H1 (cell line): ENCODE measurements around the gene LECT2. TPM values are rescaled to one million over a fixed set of nuclear protein-coding genes. Genes with fewer than 3 reads are reported as not detected.

Source experiments
- BRCA1 ChIP-seq: IDR thresholded peaks from 2 replicates; pipeline ENCODE4 v1.6.1; 2012; ENCODE audit warnings: low read depth, low read length, improper control_type of control experiment
- CREB1 ChIP-seq: IDR thresholded peaks from 2 replicates; pipeline ENCODE4 v1.6.1; 2012; ENCODE audit warnings: inconsistent platforms
- POU5F1 ChIP-seq: IDR thresholded peaks from 2 replicates; pipeline ENCODE4 v1.6.1; 2011; ENCODE audit warnings: low read depth, mild to moderate bottlenecking, low read length, moderate library complexity
- polyA plus RNA-seq, 7 experiments: library from polyadenylated mRNA; depleted of rRNA in 3 of 7; stranded (reverse) in 5 of 7; unstranded in 2 of 7; fragments of >200 nt in 5 of 7; fragments of 200-250 nt in 2 of 7; gene quantifications; 1 replicate in 5 of 7; 2 replicates in 1 of 7; 4 replicates in 1 of 7; pipeline versions ENCODE4 v1.2.1 to v1.2.3, GENCODE V29; 2011 to 2013; ENCODE audit warnings: missing spikeins in 2 of 7, mixed read lengths in 2 of 7
- total RNA-seq: library from RNA; stranded (reverse); fragmentation: NEBNext Ultra II Directional; extraction: Animal tissue kit (Norgen Biotek cat#: 25700); gene quantifications from 2 replicates; pipeline ENCODE4 v1.2.1, GENCODE V29; 2021
- TF ChIP-seq, protein P1 (sequence below): IDR thresholded peaks from 2 replicates; pipeline ENCODE4 v1.6.1; 2011; ENCODE audit warnings: low read depth, mild to moderate bottlenecking, low read length; ENCODE audit not compliant: insufficient read depth
- TF ChIP-seq, protein P2 (sequence below): fragments of 300-600 bp; sonication (generic); IDR thresholded peaks from 2 replicates; pipeline ENCODE4 v1.7.1; 2012; ENCODE audit warnings: low read length, moderate library complexity, mild to moderate bottlenecking, inconsistent platforms; ENCODE audit not compliant: insufficient replicate concordance

Gene LECT2
- total and polyA plus RNA-seq, 2 of the 8 experiments (the other 6 are each of a cell fraction or from before 2014, with no cell fraction given) = not detected

DNA sequence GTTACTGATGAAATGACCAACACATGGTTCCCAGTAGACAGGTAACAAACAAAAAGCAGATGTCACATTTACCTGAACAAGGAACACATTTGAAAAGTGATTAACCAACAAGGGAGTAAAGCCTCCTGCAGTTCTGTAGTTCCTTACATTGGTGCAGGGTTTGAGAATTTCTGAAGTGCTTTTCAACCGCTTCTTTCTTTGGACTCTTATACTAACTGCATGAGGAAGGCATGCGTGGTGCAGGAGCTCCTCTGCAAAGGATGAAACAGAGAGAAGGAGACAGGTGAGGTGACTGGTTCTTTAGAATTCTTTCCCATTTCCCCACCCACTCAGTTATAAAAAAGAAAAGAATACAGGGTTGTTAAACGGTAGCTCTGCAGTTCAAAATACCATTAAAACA, 54.5 kb downstream of the LECT2 start (continued):
- TF ChIP-seq, protein P1, sequence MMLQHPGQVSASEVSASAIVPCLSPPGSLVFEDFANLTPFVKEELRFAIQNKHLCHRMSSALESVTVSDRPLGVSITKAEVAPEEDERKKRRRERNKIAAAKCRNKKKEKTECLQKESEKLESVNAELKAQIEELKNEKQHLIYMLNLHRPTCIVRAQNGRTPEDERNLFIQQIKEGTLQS = no peak
- TF ChIP-seq BRCA1 (no peak), POU5F1 (no peak), CREB1 (no peak)
- TF ChIP-seq, protein P2, sequence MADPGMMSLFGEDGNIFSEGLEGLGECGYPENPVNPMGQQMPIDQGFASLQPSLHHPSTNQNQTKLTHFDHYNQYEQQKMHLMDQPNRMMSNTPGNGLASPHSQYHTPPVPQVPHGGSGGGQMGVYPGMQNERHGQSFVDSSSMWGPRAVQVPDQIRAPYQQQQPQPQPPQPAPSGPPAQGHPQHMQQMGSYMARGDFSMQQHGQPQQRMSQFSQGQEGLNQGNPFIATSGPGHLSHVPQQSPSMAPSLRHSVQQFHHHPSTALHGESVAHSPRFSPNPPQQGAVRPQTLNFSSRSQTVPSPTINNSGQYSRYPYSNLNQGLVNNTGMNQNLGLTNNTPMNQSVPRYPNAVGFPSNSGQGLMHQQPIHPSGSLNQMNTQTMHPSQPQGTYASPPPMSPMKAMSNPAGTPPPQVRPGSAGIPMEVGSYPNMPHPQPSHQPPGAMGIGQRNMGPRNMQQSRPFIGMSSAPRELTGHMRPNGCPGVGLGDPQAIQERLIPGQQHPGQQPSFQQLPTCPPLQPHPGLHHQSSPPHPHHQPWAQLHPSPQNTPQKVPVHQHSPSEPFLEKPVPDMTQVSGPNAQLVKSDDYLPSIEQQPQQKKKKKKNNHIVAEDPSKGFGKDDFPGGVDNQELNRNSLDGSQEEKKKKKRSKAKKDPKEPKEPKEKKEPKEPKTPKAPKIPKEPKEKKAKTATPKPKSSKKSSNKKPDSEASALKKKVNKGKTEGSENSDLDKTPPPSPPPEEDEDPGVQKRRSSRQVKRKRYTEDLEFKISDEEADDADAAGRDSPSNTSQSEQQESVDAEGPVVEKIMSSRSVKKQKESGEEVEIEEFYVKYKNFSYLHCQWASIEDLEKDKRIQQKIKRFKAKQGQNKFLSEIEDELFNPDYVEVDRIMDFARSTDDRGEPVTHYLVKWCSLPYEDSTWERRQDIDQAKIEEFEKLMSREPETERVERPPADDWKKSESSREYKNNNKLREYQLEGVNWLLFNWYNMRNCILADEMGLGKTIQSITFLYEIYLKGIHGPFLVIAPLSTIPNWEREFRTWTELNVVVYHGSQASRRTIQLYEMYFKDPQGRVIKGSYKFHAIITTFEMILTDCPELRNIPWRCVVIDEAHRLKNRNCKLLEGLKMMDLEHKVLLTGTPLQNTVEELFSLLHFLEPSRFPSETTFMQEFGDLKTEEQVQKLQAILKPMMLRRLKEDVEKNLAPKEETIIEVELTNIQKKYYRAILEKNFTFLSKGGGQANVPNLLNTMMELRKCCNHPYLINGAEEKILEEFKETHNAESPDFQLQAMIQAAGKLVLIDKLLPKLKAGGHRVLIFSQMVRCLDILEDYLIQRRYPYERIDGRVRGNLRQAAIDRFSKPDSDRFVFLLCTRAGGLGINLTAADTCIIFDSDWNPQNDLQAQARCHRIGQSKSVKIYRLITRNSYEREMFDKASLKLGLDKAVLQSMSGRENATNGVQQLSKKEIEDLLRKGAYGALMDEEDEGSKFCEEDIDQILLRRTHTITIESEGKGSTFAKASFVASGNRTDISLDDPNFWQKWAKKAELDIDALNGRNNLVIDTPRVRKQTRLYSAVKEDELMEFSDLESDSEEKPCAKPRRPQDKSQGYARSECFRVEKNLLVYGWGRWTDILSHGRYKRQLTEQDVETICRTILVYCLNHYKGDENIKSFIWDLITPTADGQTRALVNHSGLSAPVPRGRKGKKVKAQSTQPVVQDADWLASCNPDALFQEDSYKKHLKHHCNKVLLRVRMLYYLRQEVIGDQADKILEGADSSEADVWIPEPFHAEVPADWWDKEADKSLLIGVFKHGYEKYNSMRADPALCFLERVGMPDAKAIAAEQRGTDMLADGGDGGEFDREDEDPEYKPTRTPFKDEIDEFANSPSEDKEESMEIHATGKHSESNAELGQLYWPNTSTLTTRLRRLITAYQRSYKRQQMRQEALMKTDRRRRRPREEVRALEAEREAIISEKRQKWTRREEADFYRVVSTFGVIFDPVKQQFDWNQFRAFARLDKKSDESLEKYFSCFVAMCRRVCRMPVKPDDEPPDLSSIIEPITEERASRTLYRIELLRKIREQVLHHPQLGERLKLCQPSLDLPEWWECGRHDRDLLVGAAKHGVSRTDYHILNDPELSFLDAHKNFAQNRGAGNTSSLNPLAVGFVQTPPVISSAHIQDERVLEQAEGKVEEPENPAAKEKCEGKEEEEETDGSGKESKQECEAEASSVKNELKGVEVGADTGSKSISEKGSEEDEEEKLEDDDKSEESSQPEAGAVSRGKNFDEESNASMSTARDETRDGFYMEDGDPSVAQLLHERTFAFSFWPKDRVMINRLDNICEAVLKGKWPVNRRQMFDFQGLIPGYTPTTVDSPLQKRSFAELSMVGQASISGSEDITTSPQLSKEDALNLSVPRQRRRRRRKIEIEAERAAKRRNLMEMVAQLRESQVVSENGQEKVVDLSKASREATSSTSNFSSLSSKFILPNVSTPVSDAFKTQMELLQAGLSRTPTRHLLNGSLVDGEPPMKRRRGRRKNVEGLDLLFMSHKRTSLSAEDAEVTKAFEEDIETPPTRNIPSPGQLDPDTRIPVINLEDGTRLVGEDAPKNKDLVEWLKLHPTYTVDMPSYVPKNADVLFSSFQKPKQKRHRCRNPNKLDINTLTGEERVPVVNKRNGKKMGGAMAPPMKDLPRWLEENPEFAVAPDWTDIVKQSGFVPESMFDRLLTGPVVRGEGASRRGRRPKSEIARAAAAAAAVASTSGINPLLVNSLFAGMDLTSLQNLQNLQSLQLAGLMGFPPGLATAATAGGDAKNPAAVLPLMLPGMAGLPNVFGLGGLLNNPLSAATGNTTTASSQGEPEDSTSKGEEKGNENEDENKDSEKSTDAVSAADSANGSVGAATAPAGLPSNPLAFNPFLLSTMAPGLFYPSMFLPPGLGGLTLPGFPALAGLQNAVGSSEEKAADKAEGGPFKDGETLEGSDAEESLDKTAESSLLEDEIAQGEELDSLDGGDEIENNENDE = no peak
